AG04449 (cell line): ENCODE measurements around the gene PDK4.
"Not testable (repeated sequence)": the region's sequence is repeated elsewhere in the genome, so short reads cannot be mapped to it uniquely, and the experiment has no call there.

Experiments used
- CTCF ChIA-PET: fragments of 350-600 bp; formaldehyde crosslinking; extraction: SDS; loops from one replicate; lab custom pipeline; 2021; ENCODE audit warnings: antibody characterized with exemption; lab: Yijun Ruan, JAX
- POLR2A ChIA-PET: fragments of 400-600, 350-600 bp; formaldehyde crosslinking; extraction: SDS; loops from one replicate; lab custom pipeline; 2020; ENCODE audit warnings: antibody characterized with exemption, inconsistent platforms; lab: Yijun Ruan, JAX
- DNase-seq: peaks from one replicate; pipeline ENCODE4 v3.0.0-alpha.2; 2010; ENCODE audit warnings: low read depth, low spot score
- H3K4me3 ChIP-seq: 2 replicates; pipeline ENCODE4 v1.5.1; 2011; ENCODE audit warnings: low read depth, mild to moderate bottlenecking, control low read depth, low read length
- TF ChIP-seq, protein P1 (sequence below): IDR thresholded peaks from one replicate; pipeline ENCODE4 v1.5.1; 2011; ENCODE audit warnings: mild to moderate bottlenecking, moderate library complexity, low read length, control low read depth, inconsistent platforms; ENCODE audit not compliant: insufficient read depth; ENCODE audit errors: missing control alignments

PDK4 gene

DNA sequence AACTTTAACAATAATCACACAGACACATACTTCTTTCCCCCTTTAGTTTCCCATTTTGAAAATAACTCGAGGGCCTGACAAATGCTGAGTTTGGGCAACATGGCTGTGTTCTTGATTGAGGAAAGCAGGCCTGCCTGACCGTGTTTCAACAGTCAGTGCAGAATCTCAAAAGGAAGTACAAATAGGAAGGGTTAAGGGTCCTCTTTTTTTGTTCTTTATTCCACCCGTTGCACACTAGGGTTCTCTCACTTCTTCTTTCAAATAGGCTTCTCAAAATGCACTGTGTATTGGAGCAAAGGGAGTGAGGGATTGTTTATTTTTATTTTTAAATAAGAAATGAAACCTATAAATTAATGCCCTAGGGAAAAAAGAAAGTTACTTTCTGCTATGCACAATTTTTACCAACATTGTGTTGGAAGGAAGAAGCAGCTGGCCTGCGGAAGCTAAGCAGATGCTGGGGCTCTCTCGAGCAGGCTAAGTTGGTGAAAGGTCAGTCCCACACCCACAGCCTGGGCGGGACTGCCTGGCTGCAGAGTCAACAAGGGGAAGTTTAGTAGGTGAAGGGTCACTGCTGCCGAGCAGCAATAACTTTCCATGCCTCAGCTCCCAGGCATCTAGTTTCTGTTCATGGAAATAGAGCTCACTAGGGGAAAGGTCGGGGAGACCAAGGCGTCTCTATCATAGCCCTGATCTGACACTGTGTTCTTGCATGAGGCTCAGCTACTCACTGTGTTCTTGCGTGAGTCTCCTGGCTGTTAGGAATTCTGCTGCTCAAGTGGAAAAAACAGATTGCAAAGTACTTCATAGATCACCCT lies 12.2 kb upstream of the PDK4 start:
- H3K4me3 ChIP-seq, result 0 out of 2 replicates have a peak overlapping the region, but pooled peaks have one; percentile 13
- ChIA-PET POLR2A (interaction anchor here (0.8 to 1.2 kb wide), 2 partner anchors 11 to 174 kb away, joined by 3 read pairs; partner anchors contain the start of gene PON2), CTCF (no interaction called here)
- TF ChIP-seq, protein P1, sequence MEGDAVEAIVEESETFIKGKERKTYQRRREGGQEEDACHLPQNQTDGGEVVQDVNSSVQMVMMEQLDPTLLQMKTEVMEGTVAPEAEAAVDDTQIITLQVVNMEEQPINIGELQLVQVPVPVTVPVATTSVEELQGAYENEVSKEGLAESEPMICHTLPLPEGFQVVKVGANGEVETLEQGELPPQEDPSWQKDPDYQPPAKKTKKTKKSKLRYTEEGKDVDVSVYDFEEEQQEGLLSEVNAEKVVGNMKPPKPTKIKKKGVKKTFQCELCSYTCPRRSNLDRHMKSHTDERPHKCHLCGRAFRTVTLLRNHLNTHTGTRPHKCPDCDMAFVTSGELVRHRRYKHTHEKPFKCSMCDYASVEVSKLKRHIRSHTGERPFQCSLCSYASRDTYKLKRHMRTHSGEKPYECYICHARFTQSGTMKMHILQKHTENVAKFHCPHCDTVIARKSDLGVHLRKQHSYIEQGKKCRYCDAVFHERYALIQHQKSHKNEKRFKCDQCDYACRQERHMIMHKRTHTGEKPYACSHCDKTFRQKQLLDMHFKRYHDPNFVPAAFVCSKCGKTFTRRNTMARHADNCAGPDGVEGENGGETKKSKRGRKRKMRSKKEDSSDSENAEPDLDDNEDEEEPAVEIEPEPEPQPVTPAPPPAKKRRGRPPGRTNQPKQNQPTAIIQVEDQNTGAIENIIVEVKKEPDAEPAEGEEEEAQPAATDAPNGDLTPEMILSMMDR, result no peak
- peak; percentile 84 for DNase-seq

DNA sequence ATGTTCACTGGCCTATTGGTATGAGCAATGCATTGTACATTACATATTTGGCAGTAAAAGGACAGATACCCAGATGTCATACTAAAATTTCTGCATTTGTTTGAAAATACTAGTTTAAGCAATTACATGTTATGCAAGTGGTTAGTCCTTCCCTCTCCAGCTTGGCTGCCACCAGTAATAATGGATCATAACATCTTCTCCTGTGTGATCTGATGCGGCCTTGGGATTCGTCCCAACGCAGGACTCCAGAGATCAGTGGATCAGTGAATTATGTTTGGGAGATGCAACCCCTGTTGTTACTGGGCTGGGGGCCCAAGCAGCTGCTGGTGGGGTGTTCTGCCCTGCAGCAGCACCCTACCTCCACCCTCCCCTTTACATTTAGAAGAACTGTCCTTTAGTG lies 11.2 kb upstream of the PDK4 start:
- CTCF ChIA-PET, result no interaction called here
- POLR2A ChIA-PET, result no interaction called here
- H3K4me3 ChIP-seq, result no peak overlapping the region
- DNase-seq, result no peak
- TF ChIP-seq, protein P1, result no peak

DNA sequence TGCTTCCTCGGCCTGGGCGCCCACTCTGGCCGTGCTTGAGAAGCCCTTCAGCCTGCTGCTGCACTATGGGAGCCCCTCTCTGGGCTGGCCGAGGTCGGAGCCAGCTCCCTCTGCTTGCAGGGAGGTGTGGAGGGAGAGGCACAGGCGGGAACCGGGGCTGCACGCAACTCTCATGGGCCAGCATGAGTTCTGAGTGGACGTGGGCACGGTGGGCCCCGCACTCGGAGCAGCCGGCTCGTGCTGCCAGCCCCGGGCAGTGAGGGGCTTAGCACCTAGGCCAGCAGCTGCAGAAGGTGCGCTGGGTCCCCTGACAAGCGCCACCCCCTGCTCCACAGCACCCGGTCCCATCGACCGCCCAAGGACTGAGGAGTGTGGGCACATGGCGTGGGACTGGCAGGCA lies 9.0 kb upstream of the PDK4 start:
- DNase-seq, result no peak
- no peak overlapping the region for H3K4me3 ChIP-seq
- ChIA-PET POLR2A (interaction anchor here (0.6 kb wide), 1 partner anchor 251 kb away, joined by 3 read pairs; no protein-coding TSS in a partner anchor), CTCF (no interaction called here)
- TF ChIP-seq, protein P1, result no peak

DNA sequence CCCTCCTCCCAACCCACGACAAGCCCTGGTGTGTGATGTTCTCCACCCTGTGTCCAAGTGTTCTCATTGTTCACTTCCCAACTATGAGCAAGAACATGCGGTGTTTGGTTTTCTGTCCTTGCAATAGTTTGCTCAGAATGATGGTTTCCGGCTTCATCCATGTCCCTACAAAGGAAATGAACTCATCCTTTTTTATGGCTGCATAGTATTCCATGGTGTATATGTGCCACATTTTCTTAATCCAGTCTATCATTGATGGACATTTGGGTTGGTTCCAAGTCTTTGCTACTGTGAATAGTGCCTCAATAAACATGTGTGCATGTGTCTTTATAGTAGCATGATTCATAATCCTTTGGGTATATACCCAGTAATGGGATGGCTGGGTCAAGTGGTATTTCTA lies 8.5 kb upstream of the PDK4 start:
- POLR2A ChIA-PET, DNase-seq, H3K4me3 ChIP-seq, CTCF ChIA-PET: not testable (repeated sequence)

DNA sequence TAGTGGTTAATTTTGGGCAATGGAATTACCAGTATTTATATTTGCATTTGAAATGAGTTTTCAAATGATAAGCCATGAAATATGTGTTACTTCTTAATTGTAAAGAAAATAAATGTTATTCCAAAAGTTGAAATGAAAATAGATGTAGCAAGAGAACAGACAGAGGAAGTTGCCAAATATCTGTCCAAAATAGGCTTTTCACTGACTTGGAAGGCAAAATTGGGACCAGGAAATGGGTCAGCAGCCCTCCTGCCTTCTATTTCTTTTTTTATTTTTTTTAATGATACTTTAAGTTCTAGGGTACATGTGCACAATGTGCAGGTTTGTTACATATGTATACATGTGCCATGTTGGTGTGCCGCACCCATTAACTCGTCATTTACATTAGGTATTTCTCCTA lies 8.1 kb upstream of the PDK4 start:
- CTCF ChIA-PET, DNase-seq, POLR2A ChIA-PET, H3K4me3 ChIP-seq: not testable (repeated sequence)

DNA sequence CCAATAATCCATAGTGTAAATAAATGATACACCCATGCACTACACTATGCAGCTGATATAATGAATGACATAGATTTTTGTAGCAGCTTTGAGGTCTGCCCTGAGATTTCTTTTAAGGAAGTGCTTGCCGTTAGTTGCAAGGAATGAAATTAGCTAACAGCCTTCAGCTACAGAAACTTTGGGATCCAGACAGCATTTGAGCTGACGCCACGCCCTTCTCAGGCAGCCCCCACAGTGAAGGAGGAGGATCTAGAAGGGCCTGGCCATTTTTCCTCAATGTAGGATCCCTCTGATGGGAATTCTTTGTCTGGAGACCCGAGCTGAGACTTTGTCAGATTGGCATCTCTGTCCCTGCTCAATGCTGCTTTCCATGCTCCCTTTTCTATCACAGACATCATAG lies 6.1 kb upstream of the PDK4 start:
- no peak for DNase-seq
- ChIA-PET CTCF (no interaction called here), POLR2A (no interaction called here)
- TF ChIP-seq, protein P1, result no peak
- no peak overlapping the region for H3K4me3 ChIP-seq

DNA sequence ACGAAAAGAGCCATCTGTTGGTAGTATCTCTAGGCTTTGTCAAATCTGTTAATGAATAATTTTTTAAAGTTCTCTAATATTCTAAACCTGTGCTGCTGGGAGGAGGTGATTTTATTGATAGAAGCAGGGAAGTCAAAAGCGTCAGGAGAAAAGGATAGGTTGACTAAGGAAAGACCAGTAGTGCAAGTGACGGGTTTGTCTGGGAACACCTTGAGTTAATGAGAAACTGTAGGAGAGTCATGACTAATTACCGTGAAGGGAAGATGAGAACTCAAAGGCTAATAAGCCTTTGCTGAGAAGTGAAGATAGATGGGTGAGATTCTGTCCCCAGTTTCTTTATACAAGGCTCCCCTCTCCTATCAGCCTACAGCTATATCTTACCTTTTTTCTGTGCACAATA lies 5.0 kb upstream of the PDK4 start:
- DNase-seq, result no peak
- ChIA-PET CTCF (no interaction called here), POLR2A (no interaction called here)
- H3K4me3 ChIP-seq, result no peak overlapping the region
- TF ChIP-seq, protein P1, result no peak
